GM19397 (cell line): ENCODE measurements around the gene HLCS.

Experiments used
- ATAC-seq: cut with Tn5 transposase; IDR thresholded peaks from one replicate; pipeline ENCODE4 v1.9.1; 2021; ENCODE audit warnings: mild to moderate bottlenecking, moderate library complexity; ENCODE audit not compliant: unreplicated experiment

Gene HLCS

GRCh38 chr21:36852293-36852692, 114.2 kb downstream of the HLCS start:
- ATAC-seq = no peak

GRCh38 chr21:36851121-36851520, 115.3 kb downstream of the HLCS start:
- no peak for ATAC-seq

- no peak for ATAC-seq
Observed at GRCh38 chr21:36850372-36850771, 116.1 kb downstream of the HLCS start.

- ATAC-seq = no peak
Observed at GRCh38 chr21:36849461-36850105, 116.9 kb downstream of the HLCS start.

GRCh38 chr21:36848730-36849274, 117.7 kb downstream of the HLCS start:
- ATAC-seq = no peak

GRCh38 chr21:36847189-36847588, 119.3 kb downstream of the HLCS start:
- no peak for ATAC-seq

- no peak for ATAC-seq
Observed at GRCh38 chr21:36846631-36847030, 119.8 kb downstream of the HLCS start.

GRCh38 chr21:36845790-36846189, 120.7 kb downstream of the HLCS start:
- ATAC-seq = no peak

GRCh38 chr21:36845070-36845469, 121.4 kb downstream of the HLCS start:
- ATAC-seq = no peak

GRCh38 chr21:36841866-36842265, 124.6 kb downstream of the HLCS start:
- ATAC-seq = no peak

- no peak for ATAC-seq
Observed at GRCh38 chr21:36839735-36840134, 126.7 kb downstream of the HLCS start.

GRCh38 chr21:36839123-36839522, 127.3 kb downstream of the HLCS start:
- ATAC-seq = no peak

GRCh38 chr21:36835383-36835795, 131.1 kb downstream of the HLCS start:
- no peak for ATAC-seq

- no peak for ATAC-seq
Observed at GRCh38 chr21:36834192-36834591, 132.3 kb downstream of the HLCS start.

- ATAC-seq = no peak
Observed at GRCh38 chr21:36830100-36830499, 136.4 kb downstream of the HLCS start.

- no peak for ATAC-seq
Observed at GRCh38 chr21:36828891-36829515, 137.5 kb downstream of the HLCS start.

GRCh38 chr21:36828208-36828607, 138.3 kb downstream of the HLCS start:
- ATAC-seq = no peak

- no peak for ATAC-seq
Observed at GRCh38 chr21:36825658-36826057, 140.8 kb downstream of the HLCS start.

- ATAC-seq = no peak
Observed at GRCh38 chr21:36821032-36821299, 145.5 kb downstream of the HLCS start.

GRCh38 chr21:36820176-36821031, 146.1 kb downstream of the HLCS start:
- ATAC-seq = no peak

GRCh38 chr21:36817732-36818450, 148.6 kb downstream of the HLCS start:
- no peak for ATAC-seq
